Mucosa of descending colon (tissue), 3 donors: ENCODE data around the gene NFIA. TPM values are rescaled to one million over a fixed set of nuclear protein-coding genes. Genes with fewer than 3 reads are reported as not detected.

Source experiments
- ATAC-seq: fragments of 200-7000 bp; cut with Tn5 transposase; one replicate; pipeline ENCODE4 v1.9.1; 2020; ENCODE audit warnings: mild to moderate bottlenecking, moderate library complexity
- DNase-seq, 3 donors: peaks; one replicate each; pipeline ENCODE4 v3.0.0-alpha.2; 2020
- H3K36me3 ChIP-seq: fragments of 200-600 bp; one replicate; pipeline ENCODE4 v1.8.0; 2021; ENCODE audit warnings: low read depth, mild to moderate bottlenecking
- H3K4me1 ChIP-seq: fragments of 200-600 bp; one replicate; pipeline ENCODE4 v1.8.0; 2021; ENCODE audit warnings: low read depth, mild to moderate bottlenecking
- H3K4me3 ChIP-seq: fragments of 200-600 bp; one replicate; pipeline ENCODE4 v1.8.0; 2021; ENCODE audit warnings: mild to moderate bottlenecking
- H3K9me3 ChIP-seq: fragments of 200-600 bp; one replicate; pipeline ENCODE4 v1.8.0; 2021; ENCODE audit warnings: mild to moderate bottlenecking
- CTCF ChIP-seq: fragments of 200-600 bp; IDR thresholded peaks from one replicate; pipeline ENCODE4 v1.8.0; 2022; ENCODE audit warnings: antibody characterized with exemption, mild to moderate bottlenecking
- intact Hi-C, 2 donors: fragments of 100-400 bp; cut with DNase I in 1 of 2; cut with micrococcal nuclease in 1 of 2; formaldehyde crosslinking; loops; one replicate each; pipeline versions ENCODE4 v1.11.0 to v1.11.1; 2022; cut with DNase I, micrococcal nuclease
- total RNA-seq, 3 donors: library from RNA; stranded (reverse); fragmentation: NEBNext Ultra II Directional in 2 of 3; extraction: Animal tissue kit (Norgen Biotek cat#: 25700) in 2 of 3; gene quantifications; one replicate each; pipeline versions ENCODE4 v1.2.1 to v1.2.4, GENCODE V29; 2021 to 2023
- donor health status: DM: no; HTN: no; CAD: no; lungs with moderate emphysema.
- donor health status: DM: no; HTN: no; CAD: no.
- donor health status: DM: no; HTN: yes; CAD: no.

Gene NFIA
- total RNA-seq, 3 donors from 2014 or later, result 46.4 to 145 (median 51.1) TPM

- TF ChIP-seq CTCF, result no peak
- Histone ChIP-seq H3K9me3 (no peaks in the 10 kb centered on the region), H3K4me1 (no peaks in the 10 kb centered on the region), H3K4me3 (no peak overlapping the region), H3K36me3 (no peaks in the 10 kb centered on the region)
- intact Hi-C loops, result no loop called here
- DNase-seq, result no peak
- ATAC-seq, result no peak
Observed at GRCh38 chr1:61213245-61214011, 131.1 kb downstream of the NFIA start.

GRCh38 chr1:61215119-61215518 is 132.8 kb downstream of the NFIA start:
- ATAC-seq, result no peak
- Histone ChIP-seq H3K4me3 (no peak overlapping the region), H3K9me3 (no peaks in the 10 kb centered on the region), H3K4me1 (no peaks in the 10 kb centered on the region), H3K36me3 (no peaks in the 10 kb centered on the region)
- intact Hi-C loops, result no loop called here
- DNase-seq, result no peak
- no peak for TF ChIP-seq CTCF

- intact Hi-C loops, result no loop called here
- TF ChIP-seq CTCF, result no peak
- Histone ChIP-seq H3K9me3 (no peaks in the 10 kb centered on the region), H3K36me3 (no peaks in the 10 kb centered on the region), H3K4me3 (no peak overlapping the region), H3K4me1 (no peaks in the 10 kb centered on the region)
- DNase-seq (no peak), ATAC-seq (no peak)
Observed at GRCh38 chr1:61215676-61216289, 133.4 kb downstream of the NFIA start.

GRCh38 chr1:61220536-61220935 is 138.2 kb downstream of the NFIA start:
- DNase-seq, result no peak
- ATAC-seq, result no peak
- Histone ChIP-seq H3K9me3 (no peaks in the 10 kb centered on the region), H3K4me1 (no peaks in the 10 kb centered on the region), H3K4me3 (no peak overlapping the region), H3K36me3 (no peaks in the 10 kb centered on the region)
- TF ChIP-seq CTCF, result no peak
- intact Hi-C loops, result no loop called here

- no peak for ATAC-seq
- no peak for DNase-seq
- Histone ChIP-seq H3K4me1 (peaks cover 2% of the 10 kb centered on the region), H3K9me3 (no peaks in the 10 kb centered on the region), H3K4me3 (no peak overlapping the region), H3K36me3 (no peaks in the 10 kb centered on the region)
- intact Hi-C loops, result no loop called here
- TF ChIP-seq CTCF, result no peak
Observed at GRCh38 chr1:61221642-61222041, 139.3 kb downstream of the NFIA start.
